Thoracic aorta (tissue), 2 donors: Measurements from ENCODE around the gene ARHGDIG. TPM values are rescaled to one million over a fixed set of nuclear protein-coding genes. Genes with fewer than 3 reads are reported as not detected.

ENCODE experiments used
- ATAC-seq: fragments of 150-250 bp; one replicate; pipeline ENCODE4 v1.8.0; 2017; ENCODE audit warnings: low read depth; ENCODE audit not compliant: insufficient number of reproducible peaks, low FRiP score
- DNase-seq: peaks from one replicate; pipeline ENCODE4 v3.0.0-alpha.2; 2020; ENCODE audit warnings: low spot score
- H3K27ac ChIP-seq, 2 donors: fragments of 200-600 bp; sonication (generic); 1 replicate in 1 of 2; 2 replicates in 1 of 2; pipeline ENCODE4 v1.5.1; 2016; ENCODE audit warnings: mild to moderate bottlenecking in 2 of 2, moderate library complexity in 2 of 2
- H3K27me3 ChIP-seq: fragments of 200-600 bp; sonication (generic); replicated peaks from 2 replicates; pipeline ENCODE4 v1.6.0; 2016; ENCODE audit warnings: mild to moderate bottlenecking; ENCODE audit not compliant: insufficient read depth
- H3K36me3 ChIP-seq: fragments of 200-600 bp; sonication (generic); one replicate; pipeline ENCODE4 v1.5.1; 2016
- H3K4me1 ChIP-seq, 2 donors: fragments of 200-600 bp; sonication (generic); 1 replicate in 1 of 2; 2 replicates in 1 of 2; pipeline versions ENCODE4 v1.5.1 to v1.6.0; 2016; ENCODE audit warnings: low read depth in 2 of 2, mild to moderate bottlenecking in 1 of 2; ENCODE audit not compliant: control insufficient read depth in 1 of 2
- H3K4me3 ChIP-seq: fragments of 200-600 bp; sonication (generic); 2 replicates; pipeline ENCODE4 v1.5.1; 2016; ENCODE audit warnings: mild to moderate bottlenecking
- H3K9me3 ChIP-seq: fragments of 200-600 bp; sonication (generic); 2 replicates; pipeline ENCODE4 v1.5.1; 2016
- total RNA-seq, 2 donors: library from RNA; depleted of rRNA; stranded (reverse); fragments of >200 nt; gene quantifications; one replicate each; pipeline versions ENCODE4 v1.1.0 to v1.2.3, GENCODE V29; 2016
- TF ChIP-seq, protein P1 (sequence below): fragments of 200-600 bp; sonication (generic); IDR thresholded peaks from one replicate; pipeline ENCODE4 v1.5.1; 2019; ENCODE audit warnings: antibody characterized with exemption

The ARHGDIG gene
- total RNA-seq, 2 donors from 2014 or later, result not detected

GRCh38 chr16:272633-273546 lies 7.5 kb upstream of the ARHGDIG start:
- no peak for ATAC-seq
- H3K4me3 ChIP-seq, result no peak overlapping the region
- peaks cover 0 to 9% of the 10 kb centered on the region in 2 donors for H3K4me1 ChIP-seq
- TF ChIP-seq, protein P1, sequence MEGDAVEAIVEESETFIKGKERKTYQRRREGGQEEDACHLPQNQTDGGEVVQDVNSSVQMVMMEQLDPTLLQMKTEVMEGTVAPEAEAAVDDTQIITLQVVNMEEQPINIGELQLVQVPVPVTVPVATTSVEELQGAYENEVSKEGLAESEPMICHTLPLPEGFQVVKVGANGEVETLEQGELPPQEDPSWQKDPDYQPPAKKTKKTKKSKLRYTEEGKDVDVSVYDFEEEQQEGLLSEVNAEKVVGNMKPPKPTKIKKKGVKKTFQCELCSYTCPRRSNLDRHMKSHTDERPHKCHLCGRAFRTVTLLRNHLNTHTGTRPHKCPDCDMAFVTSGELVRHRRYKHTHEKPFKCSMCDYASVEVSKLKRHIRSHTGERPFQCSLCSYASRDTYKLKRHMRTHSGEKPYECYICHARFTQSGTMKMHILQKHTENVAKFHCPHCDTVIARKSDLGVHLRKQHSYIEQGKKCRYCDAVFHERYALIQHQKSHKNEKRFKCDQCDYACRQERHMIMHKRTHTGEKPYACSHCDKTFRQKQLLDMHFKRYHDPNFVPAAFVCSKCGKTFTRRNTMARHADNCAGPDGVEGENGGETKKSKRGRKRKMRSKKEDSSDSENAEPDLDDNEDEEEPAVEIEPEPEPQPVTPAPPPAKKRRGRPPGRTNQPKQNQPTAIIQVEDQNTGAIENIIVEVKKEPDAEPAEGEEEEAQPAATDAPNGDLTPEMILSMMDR, result no peak
- DNase-seq, result no peak
- no peaks in the 10 kb centered on the region for H3K27me3 ChIP-seq
- no peak overlapping the region for H3K27ac ChIP-seq
- H3K9me3 ChIP-seq, result no peaks in the 10 kb centered on the region
- no peaks in the 10 kb centered on the region for H3K36me3 ChIP-seq

DNA sequence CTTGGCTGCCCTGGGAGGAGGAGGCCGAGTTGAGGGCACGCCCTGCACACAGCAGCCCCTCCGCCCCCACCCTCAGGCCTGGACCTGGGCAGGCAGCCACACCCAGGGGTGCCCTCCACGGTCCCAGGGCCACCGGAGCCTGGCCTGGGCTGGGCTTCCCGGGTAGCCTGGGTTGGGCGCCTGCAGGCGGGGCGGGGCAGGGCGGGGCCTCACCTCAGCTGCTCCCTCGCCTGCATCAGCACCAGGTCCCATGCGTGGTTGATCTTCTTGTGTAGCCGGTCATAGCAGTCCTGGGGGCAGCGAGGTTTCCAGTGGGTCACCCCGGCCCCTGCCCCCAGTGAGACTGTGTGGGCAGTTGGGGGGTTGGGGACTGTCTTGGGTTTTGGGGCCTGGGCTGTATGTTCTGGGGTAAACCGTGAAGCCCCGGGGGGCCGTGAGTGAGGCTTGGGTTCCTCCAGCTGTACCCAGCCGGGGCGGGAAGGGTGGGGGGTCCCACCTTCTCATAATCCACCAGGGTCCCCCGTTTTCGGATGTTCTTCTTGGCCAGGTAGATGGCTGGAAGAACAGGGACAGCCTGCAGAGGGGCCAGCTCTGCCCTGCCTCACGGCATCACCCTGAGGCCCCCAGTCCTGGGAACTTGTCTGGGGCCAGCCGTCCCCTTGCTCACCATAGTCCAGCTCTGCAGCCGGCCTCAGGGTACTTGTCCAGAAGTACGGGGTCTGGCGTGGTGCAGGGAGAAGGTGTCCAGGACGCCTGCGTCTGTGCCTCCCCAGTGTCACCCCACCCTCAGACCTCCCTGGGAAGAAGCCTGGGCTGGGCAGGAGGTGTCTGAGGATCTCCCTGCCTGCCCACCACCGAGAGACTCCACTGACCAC lies 6.6 kb upstream of the ARHGDIG start:
- ATAC-seq (no peak), DNase-seq (no peak)
- H3K27ac ChIP-seq, result no peak overlapping the region
- TF ChIP-seq, protein P1, result no peak
- H3K27me3 ChIP-seq, result no peaks in the 10 kb centered on the region
- peaks cover 0 to 9% of the 10 kb centered on the region in 2 donors for H3K4me1 ChIP-seq
- no peaks in the 10 kb centered on the region for H3K9me3 ChIP-seq
- H3K36me3 ChIP-seq, result no peaks in the 10 kb centered on the region
- no peak overlapping the region for H3K4me3 ChIP-seq

GRCh38 chr16:275041-275641 lies 5.2 kb upstream of the ARHGDIG start:
- TF ChIP-seq, protein P1, result no peak
- Histone ChIP-seq H3K4me1 (peaks cover 0 to 9% of the 10 kb centered on the region in 2 donors), H3K27me3 (no peaks in the 10 kb centered on the region), H3K27ac (no peak overlapping the region), H3K36me3 (no peaks in the 10 kb centered on the region), H3K9me3 (no peaks in the 10 kb centered on the region), H3K4me3 (peak overlapping the region; percentile 67)
- DNase-seq (no peak), ATAC-seq (no peak)

DNA sequence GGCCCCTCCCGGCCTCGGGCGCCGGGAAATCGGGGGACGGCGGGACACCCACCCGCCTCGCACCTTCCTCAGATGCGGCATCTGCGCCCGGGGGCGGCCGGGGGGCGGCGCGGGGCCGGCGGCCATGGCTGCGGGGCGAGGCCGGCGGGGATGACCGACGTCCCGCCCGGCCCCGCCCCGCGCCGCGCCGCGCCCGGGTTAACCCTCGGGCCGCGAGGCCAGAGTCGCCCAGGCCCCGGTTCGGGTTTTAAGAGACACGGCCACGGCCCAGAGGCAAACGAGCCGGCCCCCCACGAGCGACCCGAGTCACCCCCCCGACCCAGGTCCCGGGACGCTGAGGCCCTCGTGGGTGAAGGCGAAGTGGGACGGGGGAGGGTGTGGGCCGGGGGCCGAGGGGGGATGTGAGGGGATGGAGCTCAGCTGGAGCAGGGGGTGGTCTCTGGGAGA lies 4.6 kb upstream of the ARHGDIG start, which contains the start of gene RGS11:
RGS11 (minus strand) TSS at position 159 of the 447 bp plus-strand sequence; CDS start at position 126, 33 bp downstream.
- no peak for ATAC-seq
- TF ChIP-seq, protein P1, result no peak

More for the DNA sequence above, 4.6 kb upstream of the ARHGDIG start, which contains the start of gene RGS11:
- H3K9me3 ChIP-seq, result no peaks in the 10 kb centered on the region
- no peak for DNase-seq
- peaks cover 0 to 12% of the 10 kb centered on the region in 2 donors for H3K4me1 ChIP-seq
- H3K4me3 ChIP-seq, result peak within 1 kb of the TSS; percentile 67
- no peaks in the 10 kb centered on the region for H3K27me3 ChIP-seq
- no peak within 1 kb of the TSS for H3K27ac ChIP-seq
- H3K36me3 ChIP-seq, result no peaks in the 10 kb centered on the region
